Activated CD4-positive, alpha-beta T cell treated with anti-CD3 and anti-CD28 coated beads for 24 hours (primary cell): ENCODE data around the gene UBN1.

ENCODE experiments used
- DNase-seq, 2 donors: peaks; one replicate each; pipeline ENCODE4 v3.0.0-alpha.2; 2020; ENCODE audit warnings: low read depth in 2 of 2

The UBN1 gene

DNA sequence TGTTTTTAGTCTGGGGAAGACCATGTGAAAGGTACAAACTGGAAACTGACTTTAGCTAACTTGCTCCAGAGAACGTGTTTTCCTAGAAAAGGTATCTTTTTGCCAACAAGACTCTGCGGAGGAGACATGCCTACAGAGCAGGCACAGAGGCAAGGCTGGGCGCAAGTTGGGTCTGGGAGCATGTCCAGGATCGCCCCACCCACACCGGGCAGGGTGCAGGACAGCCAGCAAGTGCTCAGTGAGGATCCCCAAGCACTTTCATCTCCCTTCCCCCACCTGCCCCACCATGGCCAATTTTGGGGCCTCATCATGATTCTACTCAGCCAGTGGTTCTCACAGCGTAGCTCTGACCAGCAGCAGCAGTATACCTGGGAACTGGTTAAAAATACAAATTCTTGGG lies 26.6 kb upstream of the UBN1 start:
- DNase-seq = no peak

DNA sequence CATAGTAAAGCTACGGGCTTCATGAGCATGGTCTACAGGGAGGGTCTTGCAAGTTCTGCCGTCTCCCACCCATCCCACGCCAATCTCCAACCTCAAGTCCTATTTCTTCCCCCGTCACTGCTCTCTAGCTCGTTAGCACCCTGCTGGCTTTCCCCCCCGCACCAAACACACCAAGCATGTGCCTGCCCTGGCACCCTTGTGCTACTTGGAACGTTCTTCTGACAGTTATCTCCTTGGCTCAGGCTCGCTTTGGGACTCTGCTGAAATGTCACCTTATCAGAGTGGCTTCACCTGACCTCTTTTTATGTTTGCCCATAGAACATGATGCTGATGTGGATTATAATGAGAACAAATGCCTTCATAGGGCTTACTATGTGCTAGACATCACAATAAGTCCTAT lies 22.1 kb upstream of the UBN1 start:
- DNase-seq = no peak

DNA sequence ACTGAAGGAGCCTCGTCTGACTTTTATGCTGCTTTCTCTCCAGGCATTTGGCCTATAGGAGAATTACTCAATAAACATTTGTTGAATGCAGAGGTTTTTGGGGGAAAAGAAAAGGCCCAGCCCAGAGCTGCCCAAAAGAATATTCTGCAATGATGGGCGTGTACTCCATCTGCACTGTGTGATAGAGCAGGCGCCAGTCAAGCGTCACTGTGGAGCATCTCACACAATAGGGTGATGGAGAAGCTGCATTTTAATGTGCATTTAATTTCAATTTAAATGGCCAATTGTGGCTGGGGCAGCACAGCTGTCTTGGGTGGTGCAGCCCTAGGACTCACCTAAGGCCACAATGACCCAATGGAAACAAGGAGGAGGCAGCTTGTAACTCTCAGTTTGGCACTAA lies 20.8 kb upstream of the UBN1 start:
- no peak for DNase-seq

DNA sequence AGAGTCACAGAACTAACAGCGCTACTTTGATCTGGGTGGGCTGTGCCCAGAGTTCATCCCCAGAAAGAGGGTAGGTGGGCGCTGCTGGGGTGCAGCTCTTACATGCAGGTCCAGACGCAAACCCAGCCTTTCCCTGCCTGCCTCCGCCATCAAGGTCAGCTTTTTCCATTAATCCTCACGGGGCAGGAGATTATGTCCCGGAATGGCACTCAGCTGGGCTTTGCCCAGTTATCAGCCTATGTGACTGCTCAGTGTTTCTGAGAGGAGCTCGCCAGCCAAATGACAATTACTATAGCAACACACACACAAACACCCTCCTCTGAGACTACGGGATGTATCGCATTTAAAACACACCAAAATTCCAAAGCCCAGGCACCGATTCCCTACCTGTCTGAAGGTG lies 20.3 kb upstream of the UBN1 start:
- DNase-seq = no peak

DNA sequence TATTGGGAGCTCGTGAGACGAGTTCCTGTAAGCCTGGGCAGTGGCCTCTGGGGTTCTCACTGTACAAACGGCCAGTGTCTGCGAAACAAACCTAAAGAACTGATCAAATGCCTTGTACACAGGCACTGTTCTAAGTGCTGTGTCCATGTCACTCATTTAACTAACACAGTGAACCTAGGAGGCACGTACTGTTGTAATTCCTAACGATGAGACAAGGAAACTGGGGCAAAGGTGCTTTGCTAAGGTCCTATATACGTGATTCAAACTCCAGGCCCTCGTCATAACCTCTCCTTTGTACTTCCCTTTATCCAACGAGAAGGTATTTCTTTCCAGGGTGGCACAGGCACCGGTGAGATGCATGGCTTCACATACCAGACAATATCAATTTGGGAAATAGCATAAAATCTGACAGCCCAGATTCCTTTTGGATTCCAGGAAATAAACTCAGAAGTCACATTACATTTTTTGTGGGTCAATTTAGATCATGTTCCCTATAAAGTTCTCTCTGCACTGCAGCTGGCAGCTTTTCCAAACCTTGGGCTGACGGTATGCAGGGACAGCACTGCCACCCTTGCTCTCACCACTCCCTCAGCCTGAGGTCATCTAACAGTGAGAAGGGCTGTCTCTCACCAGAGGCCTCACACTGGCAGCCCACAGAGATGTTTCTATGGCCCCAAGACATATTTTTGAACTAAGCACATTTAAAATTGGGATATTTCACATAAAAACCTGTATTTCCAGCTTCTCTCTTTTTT lies 18.5 kb upstream of the UBN1 start:
- DNase-seq = no peak

DNA sequence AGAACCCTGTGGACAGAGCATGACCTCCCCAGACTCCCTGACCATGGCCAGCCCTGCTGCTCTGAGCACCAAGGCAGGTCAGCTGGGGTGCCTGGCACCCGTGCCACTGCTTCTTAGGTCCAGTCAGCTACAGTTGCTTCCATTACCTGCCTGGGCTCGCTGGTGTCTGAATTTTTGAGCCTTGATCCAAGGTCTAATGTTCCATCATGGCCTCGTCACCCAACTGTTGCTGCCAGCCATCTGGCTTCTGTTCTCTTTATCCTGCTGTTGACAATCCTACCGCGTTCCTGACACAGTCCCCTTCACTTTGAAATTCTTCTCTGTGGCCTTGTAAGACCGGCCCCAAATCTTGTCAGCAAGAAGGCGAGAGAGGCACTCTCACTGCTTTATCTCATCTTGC lies 16.9 kb upstream of the UBN1 start:
- DNase-seq = no peak

DNA sequence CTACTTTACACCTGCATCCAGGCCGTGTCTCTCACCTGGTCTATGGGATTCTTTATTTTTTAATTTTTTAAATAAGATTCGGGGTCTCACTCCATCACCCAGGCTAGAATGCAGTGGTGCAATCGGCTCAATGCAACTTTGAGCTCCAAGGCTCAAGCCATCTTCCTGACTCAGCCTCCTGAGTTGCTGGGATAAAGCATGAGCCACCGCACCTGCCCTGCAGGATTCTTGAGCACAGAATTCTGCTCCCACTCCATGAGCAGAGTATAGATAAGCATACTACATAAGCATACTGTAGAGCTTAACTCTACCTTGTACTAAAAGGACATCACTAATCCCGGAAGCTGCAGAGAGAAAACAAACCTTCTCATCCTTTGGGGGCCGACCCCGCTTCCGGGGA lies 15.7 kb upstream of the UBN1 start:
- no peak for DNase-seq

DNA sequence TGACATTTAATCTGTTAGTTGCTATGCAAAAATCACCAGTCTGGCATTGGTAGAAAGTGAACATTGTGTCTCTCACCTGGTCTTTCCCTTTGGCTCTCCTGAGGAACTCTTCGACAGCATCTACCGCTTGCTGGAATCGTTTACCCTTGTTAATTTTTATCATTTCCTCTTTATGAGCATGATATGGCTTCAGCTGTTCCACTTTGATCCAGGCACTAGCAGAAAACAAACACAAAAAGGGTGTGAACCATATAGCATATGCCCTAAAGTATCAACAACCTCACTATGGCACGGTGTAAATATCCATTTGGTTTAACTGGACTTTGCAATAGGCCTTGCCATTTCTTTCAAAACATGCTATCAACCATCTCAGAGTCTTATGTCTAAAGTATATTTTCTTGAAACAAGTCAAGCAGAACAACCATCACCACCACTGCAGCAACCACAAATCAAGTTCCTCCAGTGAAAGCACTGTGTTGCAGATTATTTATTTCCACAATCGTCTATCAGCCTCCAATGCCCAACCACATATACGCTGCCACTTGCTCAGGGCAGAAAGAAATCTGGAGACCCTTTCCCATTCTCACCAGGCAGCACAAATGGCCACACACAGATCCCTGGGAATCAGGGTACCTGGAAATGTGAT lies 14.5 kb upstream of the UBN1 start:
- no peak for DNase-seq

DNA sequence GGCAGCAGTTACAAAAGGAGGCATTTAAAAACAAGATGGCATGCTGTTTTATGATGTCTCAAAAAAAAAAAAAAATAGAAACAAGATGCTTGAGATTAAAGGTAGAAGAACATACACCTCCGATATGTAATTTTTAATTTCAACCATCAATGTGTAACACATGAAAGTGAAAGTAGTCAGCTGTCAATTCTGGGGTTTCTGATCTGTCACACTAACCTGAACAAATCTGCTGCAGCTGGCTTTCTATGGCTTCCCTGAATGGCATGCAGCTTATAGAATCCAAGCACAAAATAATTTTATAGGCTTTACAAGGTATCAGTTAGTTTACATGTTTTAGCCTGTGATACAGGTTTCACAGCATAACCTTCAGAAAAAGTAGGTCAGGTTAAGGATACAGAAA lies 13.7 kb upstream of the UBN1 start:
- no peak for DNase-seq

DNA sequence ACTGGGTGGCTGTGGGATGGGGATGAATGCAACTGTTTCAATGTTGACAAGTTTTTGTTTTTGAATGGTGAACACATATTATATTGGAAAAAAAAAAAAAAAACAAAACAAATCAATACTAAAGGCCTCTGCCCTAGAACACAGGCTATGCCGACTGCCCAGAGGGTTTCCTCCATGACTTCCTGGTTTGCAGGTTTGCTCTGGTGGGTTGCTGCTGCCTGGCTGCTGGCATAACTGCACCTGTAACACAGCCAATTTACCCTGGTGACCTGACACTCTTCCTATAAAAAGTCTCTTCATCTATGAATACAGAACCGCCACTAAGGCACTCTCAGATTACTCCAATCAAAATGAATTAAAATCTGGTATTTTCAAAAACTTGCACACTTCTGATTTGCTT lies 10.6 kb upstream of the UBN1 start:
- no peak for DNase-seq

DNA sequence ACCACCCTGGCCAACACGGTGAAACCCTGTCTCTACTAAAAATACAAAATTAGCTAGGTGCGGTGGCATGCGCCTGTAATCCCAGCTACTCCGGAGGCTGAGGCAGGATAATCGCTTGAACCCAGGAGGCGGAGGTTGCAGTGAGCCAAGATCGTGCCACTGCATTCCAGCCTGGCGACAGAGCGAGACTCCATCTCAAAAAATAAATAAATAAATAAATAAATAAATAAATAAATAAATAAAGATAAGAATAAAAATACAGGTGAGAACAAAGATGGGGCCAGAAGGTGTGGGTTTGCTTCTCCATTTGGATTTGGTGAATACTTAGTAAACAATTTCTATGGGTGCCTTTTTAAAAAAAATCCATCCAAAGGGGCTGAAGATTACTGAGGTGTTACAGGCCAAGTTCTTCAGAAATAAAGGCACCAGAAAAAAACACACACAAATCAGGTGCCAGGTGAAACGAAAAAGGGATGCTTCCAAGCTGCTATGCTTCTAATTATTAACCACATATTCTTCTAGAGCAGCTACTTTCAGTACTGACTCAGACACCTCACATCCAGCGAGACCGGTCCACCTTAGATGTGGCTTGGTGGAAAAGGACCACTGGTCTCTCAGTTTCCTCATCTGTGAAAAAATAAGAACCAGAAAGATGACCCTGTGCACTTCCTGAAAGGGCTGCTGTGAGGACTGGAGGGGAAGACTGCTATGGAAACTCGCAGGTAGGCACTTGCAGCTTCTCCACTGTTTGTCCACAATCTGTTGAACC lies 9.4 kb upstream of the UBN1 start:
- no peak for DNase-seq

DNA sequence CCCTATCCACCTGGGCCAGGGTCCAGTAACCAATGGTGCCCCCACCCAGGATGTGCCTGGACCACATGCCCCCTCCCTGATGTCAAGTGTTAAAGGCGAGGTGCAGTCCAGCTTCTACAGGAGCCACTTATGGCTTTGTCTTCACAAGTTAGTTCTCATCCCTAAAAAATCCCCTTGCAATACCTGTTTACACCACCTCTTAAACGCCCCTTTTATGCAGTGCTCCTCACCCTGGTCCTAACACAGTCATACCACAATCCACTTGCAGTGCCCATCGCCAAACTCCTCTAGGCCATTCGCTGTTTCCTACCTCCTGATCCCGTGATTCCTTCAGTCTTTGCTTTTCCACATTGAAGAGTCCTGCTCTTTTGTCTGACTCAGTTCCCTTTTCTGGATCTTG lies 7.3 kb upstream of the UBN1 start:
- DNase-seq = no peak

DNA sequence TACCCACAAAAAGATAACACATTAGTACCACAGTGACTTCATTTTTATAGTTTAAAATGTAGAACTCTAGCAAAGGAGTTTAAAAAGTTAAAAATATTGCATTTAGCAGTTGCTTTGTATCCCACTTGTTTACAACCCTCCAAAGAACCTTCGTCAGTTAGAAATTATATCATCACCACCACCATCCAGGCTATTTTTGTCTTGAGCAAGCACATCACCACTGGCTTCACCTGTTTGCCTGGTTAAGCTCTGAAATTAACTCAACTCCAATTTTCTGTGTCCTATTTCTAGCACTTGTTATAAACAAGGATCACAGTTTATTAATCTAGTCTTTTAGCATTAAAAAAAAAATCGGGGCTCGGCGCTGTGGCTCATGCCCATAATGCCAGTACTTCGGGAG lies 6.3 kb upstream of the UBN1 start:
- no peak for DNase-seq

DNA sequence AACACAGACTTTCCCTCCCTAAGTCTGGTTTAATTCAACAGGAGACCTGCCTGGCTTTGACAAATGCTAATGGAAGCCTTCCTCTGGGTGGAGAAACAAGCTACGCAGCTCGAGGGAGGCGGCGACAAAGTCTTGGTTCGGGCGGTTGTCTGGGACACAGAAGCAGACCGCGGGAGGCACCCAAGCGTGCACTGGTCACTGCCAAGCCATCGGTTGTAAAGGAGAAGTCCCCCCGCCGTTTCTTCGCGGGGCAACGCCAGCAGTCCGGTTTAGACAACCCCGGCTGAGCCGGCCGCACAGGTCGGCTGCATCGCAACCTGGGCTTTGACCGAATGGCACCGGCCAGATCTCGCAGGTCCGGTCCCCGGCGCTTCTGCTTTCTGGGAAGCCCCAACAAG lies 779 bp upstream of the UBN1 start:
- no peak for DNase-seq

DNA sequence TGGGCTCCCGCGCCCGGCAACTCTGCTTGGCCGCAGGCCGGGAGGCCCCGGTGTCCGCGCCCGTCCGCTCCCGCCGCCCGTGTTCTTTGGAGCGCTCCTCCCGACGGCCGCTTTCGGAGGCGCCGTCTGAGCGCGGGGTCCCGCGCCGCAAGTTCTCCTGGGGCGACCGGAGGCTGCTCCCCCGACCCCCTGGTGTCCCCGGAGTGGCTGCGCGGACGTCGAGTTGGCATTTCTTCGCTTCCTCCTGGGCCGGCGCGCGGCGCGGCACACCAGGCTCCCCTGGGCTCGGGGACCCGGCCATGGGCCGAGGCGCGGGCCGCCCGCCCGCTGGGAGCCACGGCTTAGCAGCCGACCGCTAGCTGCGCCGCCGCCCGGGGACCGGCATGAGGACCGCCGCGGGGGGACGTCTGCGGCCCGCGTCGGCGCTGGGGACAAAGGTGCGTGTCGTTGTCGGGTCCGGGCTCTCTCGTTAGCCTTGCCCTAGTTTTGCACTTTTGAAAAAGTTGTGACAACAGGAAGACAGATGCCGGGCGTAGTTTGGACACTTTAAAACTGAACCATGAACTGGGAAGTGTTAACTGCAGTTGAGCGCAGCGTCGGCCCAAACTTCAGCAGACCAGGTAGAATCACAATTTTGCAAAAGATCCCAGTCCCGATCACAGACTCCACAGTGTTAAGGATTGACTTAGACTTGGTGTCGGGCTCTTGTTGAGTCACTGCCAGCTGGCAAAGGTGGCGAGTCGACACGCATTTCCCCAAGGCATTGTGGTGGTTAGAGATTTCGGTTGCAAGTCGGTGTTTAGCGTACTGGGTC lies 700 bp downstream of the UBN1 start:
- peak in 1 of 2 donors; percentile 3 for DNase-seq

DNA sequence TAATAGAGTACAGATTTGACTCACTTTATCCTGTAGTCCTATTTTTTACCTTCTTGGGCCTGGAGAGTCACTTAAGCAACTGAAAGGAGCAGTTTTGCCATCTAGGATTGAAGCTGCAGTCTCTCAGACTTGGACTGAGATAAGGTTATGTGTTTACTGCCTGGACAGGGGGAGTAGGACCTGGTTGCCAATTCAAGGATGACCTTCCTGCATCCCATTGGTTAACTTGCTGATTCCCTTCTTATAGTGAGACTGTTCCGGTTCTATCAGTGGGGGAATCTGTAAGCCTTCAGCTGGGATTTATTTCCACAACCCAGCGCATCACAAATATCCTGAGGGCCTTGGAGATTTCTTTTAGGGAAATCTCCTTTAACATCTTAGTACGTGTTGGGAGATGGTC lies 2.9 kb downstream of the UBN1 start:
- no peak for DNase-seq

DNA sequence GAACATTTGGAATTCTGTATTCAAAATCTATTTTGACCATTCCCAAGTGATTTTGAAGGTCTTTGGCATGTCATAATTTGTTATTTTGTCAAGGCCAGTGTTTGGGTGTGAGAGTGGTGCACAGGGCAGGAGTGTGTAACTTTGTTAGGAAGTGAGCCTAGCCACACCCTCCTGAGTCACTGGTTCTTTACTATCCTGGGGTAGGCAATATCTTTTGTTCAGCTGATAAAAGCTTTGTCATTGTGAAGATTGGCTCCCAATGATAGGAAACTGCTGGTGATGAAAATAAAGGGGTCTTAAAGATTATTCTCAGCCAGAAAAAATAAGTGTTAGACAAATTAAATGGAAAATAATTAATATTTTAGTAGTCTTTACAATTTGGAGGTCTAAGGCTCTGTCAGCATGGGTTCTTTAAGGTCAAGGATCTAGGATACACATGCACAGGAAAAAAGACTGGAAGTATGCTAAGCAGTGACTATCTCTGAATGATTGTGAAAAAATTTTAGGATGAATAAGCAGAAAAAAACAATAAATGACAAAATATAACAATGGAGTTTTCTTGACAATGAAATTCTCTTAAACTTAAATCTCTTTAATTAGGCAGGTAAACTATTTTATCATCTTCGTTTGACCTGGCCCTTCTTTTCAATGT lies 5.1 kb downstream of the UBN1 start:
- no peak for DNase-seq

DNA sequence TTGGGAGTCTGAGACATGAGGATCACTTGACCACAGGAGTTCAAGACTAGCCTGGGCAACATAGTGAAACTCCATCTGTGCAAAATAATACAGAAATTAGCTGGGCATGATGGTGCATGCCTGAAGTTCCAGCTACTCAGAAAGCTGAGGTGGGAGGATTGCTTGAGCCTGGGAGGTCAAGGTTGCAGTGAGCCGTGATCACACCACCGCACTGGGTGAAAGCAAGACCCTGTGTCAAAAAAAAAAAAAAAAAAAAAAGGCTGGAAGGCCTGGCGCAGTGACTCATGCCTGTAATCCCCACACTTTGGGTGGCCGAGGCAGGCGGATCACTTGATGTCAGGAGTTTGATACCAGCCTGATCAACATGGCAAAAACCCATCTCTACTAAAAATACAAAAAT lies 8.1 kb downstream of the UBN1 start:
- DNase-seq = no peak

DNA sequence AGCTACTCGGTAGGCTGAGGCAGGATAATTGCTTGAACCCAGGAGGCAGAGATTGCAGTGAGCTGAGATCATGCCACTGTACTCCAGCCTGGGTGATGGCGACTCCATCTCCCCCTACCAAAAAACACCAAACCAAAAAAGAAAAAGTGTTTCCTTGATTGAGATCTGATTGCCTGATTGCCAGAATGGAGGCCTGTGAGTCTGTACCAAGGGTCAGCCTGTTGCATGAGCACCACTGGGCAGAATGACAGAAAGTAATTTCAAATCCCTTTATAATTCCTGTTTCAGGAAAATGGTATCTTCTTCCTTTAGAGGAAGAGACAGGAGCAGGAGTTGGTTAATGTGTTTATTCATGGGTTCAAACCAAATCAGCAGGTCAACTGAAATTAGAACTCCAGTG lies 8.5 kb downstream of the UBN1 start:
- DNase-seq = no peak

DNA sequence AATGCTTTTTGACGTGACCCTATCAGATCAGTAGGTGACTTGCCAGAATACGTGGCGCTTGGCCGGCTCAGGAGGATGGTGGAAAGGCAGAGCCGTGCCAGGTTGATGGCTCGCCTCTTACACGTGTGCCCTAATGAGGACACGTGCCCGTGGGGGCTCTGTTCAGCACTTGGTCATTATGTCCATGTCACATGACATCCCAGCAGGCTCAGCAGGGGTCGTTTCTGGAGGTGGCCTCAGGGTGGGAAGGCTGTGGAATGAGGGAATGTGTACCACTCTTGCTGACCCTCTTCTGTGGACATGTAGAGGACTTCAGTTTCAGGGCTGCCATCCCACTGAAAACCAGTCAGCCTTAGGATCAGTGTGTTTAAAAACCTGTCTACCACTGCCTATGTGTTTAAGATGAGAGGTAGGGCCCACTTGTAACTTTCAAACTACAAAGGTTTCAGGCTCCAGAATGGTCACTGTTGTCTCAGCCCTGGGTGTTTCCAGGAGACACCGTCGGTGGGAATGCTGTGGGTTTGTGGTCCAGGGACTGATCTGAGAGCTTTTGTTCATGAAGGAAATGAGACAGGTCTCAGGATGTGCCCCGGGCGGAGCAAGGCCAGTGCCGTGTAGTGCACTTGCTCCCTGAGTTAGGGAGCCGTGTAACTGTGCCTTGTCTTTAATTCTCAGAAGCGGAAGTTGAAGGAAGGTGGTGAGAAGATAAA lies 12.1 kb downstream of the UBN1 start:
- no peak for DNase-seq

DNA sequence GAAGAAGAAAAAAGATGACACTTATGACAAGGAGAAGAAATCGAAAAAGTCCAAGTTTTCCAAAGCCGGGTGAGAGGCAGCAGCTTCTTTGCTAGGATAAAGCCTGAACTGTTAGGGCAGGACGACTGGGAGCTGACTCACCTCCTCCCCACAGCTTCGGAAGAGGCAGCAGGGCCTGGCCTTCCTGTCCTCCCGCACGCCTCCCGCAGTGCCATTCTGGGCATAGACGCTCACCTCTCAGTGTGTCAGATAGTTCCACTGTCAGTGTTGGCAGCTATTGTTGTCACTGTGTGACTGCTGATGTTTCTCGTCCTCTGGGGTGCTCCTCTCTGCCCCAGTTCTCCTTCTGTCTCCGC lies 12.6 kb downstream of the UBN1 start:
- DNase-seq = no peak
